Measurements from ENCODE around the gene IGFALS.

The IGFALS gene

GRCh38 chr16:1816396-1817275 lies 23.1 kb upstream of the IGFALS start:
- Histone ChIP-seq H3K9ac (no peak overlapping the region), H3K4me3 (IDR thresholded peaks at IDR 0.05; ENCODE audit: insufficient read depth, low read depth, low read length) (no peak overlapping the region), H3K79me2 (ENCODE audit: insufficient read depth, low read depth) (no peaks in the 10 kb centered on the region), H3K36me3 (ENCODE audit: insufficient read depth) (no peaks in the 10 kb centered on the region), H3K4me2 (no peak overlapping the region), H4K20me1 (ENCODE audit: insufficient read depth) (no peaks in the 10 kb centered on the region), H3K4me1 (ENCODE audit: low read depth, poor library complexity, severe bottlenecking) (no peaks in the 10 kb centered on the region), H3K27me3 (ENCODE audit: insufficient read depth, low read depth) (no peaks in the 10 kb centered on the region), H3K27ac (no peak overlapping the region), H2AFZ (ENCODE audit: low read depth) (no peak overlapping the region)
- no peak for TF ChIP-seq CTCF (conservative IDR thresholded peaks at IDR 0.05; ENCODE audit: low read depth, low read length)

- Histone ChIP-seq H3K9ac (no peak overlapping the region), H3K27ac (no peak overlapping the region), H3K4me3 (IDR thresholded peaks at IDR 0.05; ENCODE audit: insufficient read depth, low read depth, low read length) (no peak overlapping the region), H3K27me3 (ENCODE audit: insufficient read depth, low read depth) (no peaks in the 10 kb centered on the region), H2AFZ (ENCODE audit: low read depth) (no peak overlapping the region), H3K79me2 (ENCODE audit: insufficient read depth, low read depth) (no peaks in the 10 kb centered on the region), H3K36me3 (ENCODE audit: insufficient read depth) (no peaks in the 10 kb centered on the region), H4K20me1 (ENCODE audit: insufficient read depth) (no peaks in the 10 kb centered on the region), H3K4me2 (no peak overlapping the region), H3K4me1 (ENCODE audit: low read depth, poor library complexity, severe bottlenecking) (no peaks in the 10 kb centered on the region)
- no peak for TF ChIP-seq CTCF (conservative IDR thresholded peaks at IDR 0.05; ENCODE audit: low read depth, low read length)
Measured at GRCh38 chr16:1815461-1815860, 22.0 kb upstream of the IGFALS start.

GRCh38 chr16:1812732-1813163 lies 19.2 kb upstream of the IGFALS start:
- no peak for TF ChIP-seq CTCF (conservative IDR thresholded peaks at IDR 0.05; ENCODE audit: low read depth, low read length)
- Histone ChIP-seq H3K4me1 (ENCODE audit: low read depth, poor library complexity, severe bottlenecking) (no peaks in the 10 kb centered on the region), H3K4me2 (no peak overlapping the region), H3K27ac (no peak overlapping the region), H3K9ac (no peak overlapping the region), H2AFZ (ENCODE audit: low read depth) (no peak overlapping the region), H3K4me3 (IDR thresholded peaks at IDR 0.05; ENCODE audit: insufficient read depth, low read depth, low read length) (no peak overlapping the region), H3K79me2 (ENCODE audit: insufficient read depth, low read depth) (no peaks in the 10 kb centered on the region), H4K20me1 (ENCODE audit: insufficient read depth) (no peaks in the 10 kb centered on the region), H3K27me3 (ENCODE audit: insufficient read depth, low read depth) (no peaks in the 10 kb centered on the region), H3K36me3 (ENCODE audit: insufficient read depth) (peaks cover 6% of the 10 kb centered on the region; the same call in 1 of the 2 replicates)

- no peaks in the 10 kb centered on the region for H4K20me1 ChIP-seq (ENCODE audit: insufficient read depth)
- no peak overlapping the region for H2AFZ ChIP-seq (ENCODE audit: low read depth)
- H3K4me3 ChIP-seq (IDR thresholded peaks at IDR 0.05; ENCODE audit: insufficient read depth, low read depth, low read length): no peak overlapping the region
- H3K27ac ChIP-seq: no peak overlapping the region
- no peak overlapping the region for H3K4me2 ChIP-seq
- H3K4me1 ChIP-seq (ENCODE audit: low read depth, poor library complexity, severe bottlenecking): no peaks in the 10 kb centered on the region
- H3K79me2 ChIP-seq (ENCODE audit: insufficient read depth, low read depth): no peaks in the 10 kb centered on the region
- H3K36me3 ChIP-seq (ENCODE audit: insufficient read depth): peaks cover 6% of the 10 kb centered on the region; the same call in 1 of the 2 replicates
- H3K27me3 ChIP-seq (ENCODE audit: insufficient read depth, low read depth): no peaks in the 10 kb centered on the region
- no peak for TF ChIP-seq CTCF (conservative IDR thresholded peaks at IDR 0.05; ENCODE audit: low read depth, low read length)
- H3K9ac ChIP-seq: no peak overlapping the region
Measured at GRCh38 chr16:1810536-1810935, 17.0 kb upstream of the IGFALS start.
